GM19438 (cell line): ENCODE results near the gene FHL2.

Experiments used
- ATAC-seq: cut with Tn5 transposase; IDR thresholded peaks from one replicate; pipeline ENCODE4 v1.9.1; 2021; ENCODE audit warnings: low read depth; ENCODE audit not compliant: unreplicated experiment

FHL2 gene

DNA sequence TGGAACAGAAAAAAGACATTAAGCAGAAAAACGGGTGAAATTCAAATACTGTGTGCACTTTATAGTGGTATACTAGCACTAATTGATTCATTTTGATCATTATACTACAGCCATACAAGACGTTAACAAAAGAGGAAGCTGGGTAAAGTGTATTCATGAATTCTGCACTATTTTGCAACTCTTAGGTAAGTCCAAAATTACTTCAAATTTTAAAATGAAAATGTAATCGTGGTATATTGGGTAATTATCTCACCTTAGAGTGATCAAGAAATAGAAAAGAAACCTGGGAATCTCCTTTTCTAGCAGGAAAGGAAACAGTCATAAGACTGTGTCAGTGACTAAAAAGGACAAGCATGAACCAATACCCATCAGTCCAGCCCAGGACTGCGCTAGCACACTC, 74.8 kb downstream of the FHL2 start:
- ATAC-seq = no peak

DNA sequence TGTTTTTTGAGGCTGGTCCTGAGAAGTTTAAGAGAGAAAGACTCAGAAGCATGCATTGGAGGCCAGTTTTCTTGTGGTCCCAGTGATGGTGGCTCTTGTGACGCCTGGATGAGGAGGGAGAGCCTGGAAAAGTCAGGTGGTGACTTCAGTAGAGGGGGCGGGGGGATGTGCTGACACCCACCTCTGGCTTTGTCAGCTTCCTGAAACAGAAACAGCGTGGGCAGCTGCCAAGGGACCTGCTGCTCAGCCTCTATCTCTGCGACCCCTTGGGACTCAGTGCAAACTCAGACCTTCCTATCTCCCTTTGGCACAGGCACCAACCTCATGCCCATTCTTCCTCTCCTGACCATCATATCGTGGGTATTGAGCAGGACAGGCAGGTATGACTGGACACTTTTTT, 75.7 kb downstream of the FHL2 start:
- no peak for ATAC-seq

DNA sequence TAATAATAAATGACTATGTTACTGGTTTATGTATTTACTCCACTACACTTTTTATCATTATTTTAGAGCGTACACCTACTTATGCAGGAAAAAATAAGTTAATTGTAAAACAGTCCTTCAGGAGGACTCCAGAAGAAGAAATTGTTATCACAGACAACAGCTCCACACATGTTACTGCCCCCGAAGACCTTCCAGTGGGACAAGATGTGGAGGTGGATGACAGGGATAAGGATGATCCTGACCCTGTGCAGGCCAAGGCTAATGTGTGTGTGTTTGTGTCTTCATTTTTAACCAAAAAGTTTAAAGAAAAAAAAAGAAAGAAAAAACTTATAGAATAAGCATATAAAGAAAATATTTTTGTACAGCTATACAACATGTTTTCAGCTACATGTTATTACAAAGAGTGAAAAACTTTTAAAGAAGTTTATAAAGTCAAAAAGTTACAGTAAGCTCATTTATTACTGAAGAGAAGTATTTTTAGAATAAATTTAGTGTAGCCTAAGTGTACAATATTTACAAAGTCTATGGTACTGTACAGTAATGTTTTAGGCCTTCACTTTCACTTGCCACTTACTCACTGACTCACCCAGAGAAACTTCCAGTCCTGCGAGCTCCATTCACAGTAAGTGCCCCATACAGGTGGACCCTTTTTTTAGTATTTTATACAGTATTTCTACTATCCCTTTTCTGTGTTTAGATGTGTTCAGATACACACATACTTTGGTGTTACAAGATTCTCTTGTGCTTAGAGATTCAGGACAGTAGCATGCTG, 76.8 kb downstream of the FHL2 start:
- ATAC-seq = no peak

DNA sequence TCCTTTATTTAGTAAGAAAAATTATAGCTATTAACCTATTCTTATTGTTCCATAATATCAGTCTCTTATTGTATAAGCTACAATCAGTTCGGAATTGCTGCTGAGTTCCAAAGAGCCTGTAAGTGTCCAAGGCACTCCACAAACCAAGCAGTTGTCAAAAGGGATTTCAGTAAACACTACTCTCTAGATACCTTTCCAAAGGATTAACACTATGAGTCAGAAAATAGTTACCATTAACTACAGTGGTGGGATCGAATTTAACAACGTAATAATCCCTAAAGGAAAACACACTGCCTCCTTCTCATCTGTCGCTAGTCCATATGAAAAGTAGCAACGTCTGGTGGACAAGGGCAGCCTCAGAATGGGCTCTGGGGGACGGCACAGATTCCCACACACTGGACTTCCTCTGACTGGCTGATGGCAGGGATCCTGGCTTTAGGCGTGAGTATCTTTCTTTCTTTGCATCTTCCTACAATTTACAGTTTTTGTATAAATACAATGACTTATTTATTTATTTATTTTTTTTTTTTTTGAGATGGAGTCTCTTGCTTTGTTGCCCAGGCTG, 78.1 kb downstream of the FHL2 start:
- no peak for ATAC-seq

DNA sequence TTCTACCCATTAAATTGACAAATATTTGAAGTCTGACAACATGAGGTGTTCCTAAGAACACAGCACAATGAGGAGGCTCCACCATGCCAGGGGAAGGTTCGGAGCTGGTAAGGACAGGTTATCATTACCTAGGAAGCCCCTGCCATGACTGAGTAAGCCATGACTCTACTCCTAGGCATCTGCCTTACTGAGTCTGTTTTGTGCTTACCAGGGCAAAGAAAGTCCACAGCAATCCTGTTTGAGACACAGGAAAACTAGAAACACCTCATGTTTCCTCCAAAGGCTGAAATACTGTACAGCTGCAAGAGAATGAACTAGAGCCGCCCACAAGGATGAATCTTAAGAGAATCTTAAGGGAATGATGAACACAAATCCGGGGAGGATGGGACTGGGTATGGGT, 80.9 kb downstream of the FHL2 start:
- ATAC-seq = no peak

DNA sequence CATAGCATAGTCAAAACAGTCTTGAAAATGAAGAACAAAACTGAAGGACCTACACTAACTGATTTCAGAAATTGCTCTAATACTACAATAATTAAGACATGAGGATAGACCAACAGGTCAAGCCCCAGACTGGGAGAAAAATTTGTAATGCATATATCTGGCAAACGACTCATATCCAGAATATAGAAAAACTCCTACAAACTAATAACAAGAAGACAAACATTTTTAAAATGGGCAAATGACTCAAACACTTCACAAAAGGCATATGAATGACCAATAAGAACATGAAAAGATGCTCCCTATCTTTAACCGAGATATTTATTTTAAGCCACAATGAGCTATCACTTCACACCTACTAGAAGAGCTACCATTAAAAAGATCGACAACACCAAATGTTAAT, 83.5 kb downstream of the FHL2 start:
- no peak for ATAC-seq

DNA sequence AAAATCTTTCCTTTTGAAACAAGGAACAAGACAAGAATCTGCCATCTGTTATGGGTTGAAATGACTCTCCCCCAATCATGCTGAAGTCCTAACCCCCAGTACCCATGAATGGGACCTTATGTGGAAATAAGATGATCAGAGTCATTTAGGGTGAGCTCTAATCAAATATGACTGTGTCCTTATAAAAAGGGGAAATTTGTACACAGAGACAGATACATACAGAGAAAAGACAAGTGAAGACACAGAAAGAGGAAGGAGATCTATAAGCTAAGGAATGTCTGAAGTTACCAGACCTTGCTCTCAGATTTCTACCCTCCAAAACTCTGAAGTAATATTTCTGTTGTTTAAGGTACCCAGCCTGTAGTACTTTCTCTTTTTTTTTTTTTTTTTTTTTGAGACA, 85.0 kb downstream of the FHL2 start:
- ATAC-seq = no peak
